ENCODE data around the gene PLCG1.

GRCh38 chr20:41094353-41095055, 42.8 kb upstream of the PLCG1 start:
- TF ChIP-seq CTCF (IDR thresholded peaks at IDR 0.05) (no peak), POLR2A (IDR thresholded peaks at IDR 0.05) (no peak), EP300 (IDR thresholded peaks at IDR 0.05) (no peak)

Measured in upper lobe of left lung (tissue), 4 donors.